Retinal pigment epithelial cell (primary cell): ENCODE data around the gene SYNGAP1.

ENCODE experiments used
- DNase-seq: peaks from one replicate; pipeline ENCODE4 v3.0.0-alpha.2; 2010; ENCODE audit warnings: low read depth
- H3K4me3 ChIP-seq: 2 replicates; pipeline ENCODE4 v1.5.1; 2011; ENCODE audit warnings: mild to moderate bottlenecking, low read length, control low read depth, moderate library complexity
- CTCF ChIP-seq: conservative IDR thresholded peaks from 2 replicates; pipeline ENCODE4 v1.5.1; 2011; ENCODE audit warnings: low read depth, low read length, control low read depth, inconsistent platforms

Gene SYNGAP1

GRCh38 chr6:33488339-33488738, 68.5 kb downstream of the SYNGAP1 start:
- no peak overlapping the region for H3K4me3 ChIP-seq
- no peak for TF ChIP-seq CTCF
- DNase-seq: no peak

GRCh38 chr6:33490198-33490597, 70.3 kb downstream of the SYNGAP1 start:
- no peak for TF ChIP-seq CTCF
- no peak for DNase-seq
- no peak overlapping the region for H3K4me3 ChIP-seq

- no peak overlapping the region for H3K4me3 ChIP-seq
- DNase-seq: no peak
- TF ChIP-seq CTCF: no peak
These were observed 70.8 kb downstream of the SYNGAP1 start for GRCh38 chr6:33490621-33491020.

GRCh38 chr6:33492093-33492492, 72.2 kb downstream of the SYNGAP1 start:
- DNase-seq: no peak
- no peak overlapping the region for H3K4me3 ChIP-seq

GRCh38 chr6:33497157-33497556, 77.3 kb downstream of the SYNGAP1 start:
- no peak overlapping the region for H3K4me3 ChIP-seq
- TF ChIP-seq CTCF: no peak
- no peak for DNase-seq

More at GRCh38 chr6:33492093-33492492, 72.2 kb downstream of the SYNGAP1 start:
- no peak for TF ChIP-seq CTCF

GRCh38 chr6:33502486-33502885, 82.6 kb downstream of the SYNGAP1 start:
- no peak overlapping the region for H3K4me3 ChIP-seq
- TF ChIP-seq CTCF: no peak
- DNase-seq: no peak

- TF ChIP-seq CTCF: no peak
- H3K4me3 ChIP-seq: no peak overlapping the region
- DNase-seq: no peak
These were observed 84.6 kb downstream of the SYNGAP1 start for GRCh38 chr6:33504486-33504885.
